B cell (primary cell): ENCODE measurements around the gene ZBED5. TPM values are rescaled to one million over a fixed set of nuclear protein-coding genes. Genes with fewer than 3 reads are reported as not detected.

ENCODE experiments used
- ATAC-seq: fragments of 200-7000 bp; cut with Tn5 transposase; one replicate; pipeline ENCODE4 v1.10.0; 2021; ENCODE audit warnings: low read depth, mild to moderate bottlenecking, moderate number of reproducible peaks, moderate library complexity
- CTCF ChIA-PET: fragments of 350-600 bp; sonication (Branson Sonifier 250); formaldehyde crosslinking; loops from one replicate; lab custom pipeline; 2021; ENCODE audit warnings: antibody characterized with exemption, inconsistent platforms; lab: Charles Lee
- POLR2A ChIA-PET: fragments of 350-600 bp; sonication (Branson Sonifier 250); formaldehyde crosslinking; loops from one replicate; lab custom pipeline; 2021; ENCODE audit warnings: antibody characterized with exemption; lab: Charles Lee
- DNase-seq: peaks from one replicate; pipeline ENCODE4 v3.0.0; 2013
- H2AFZ ChIP-seq: 2 replicates; pipeline ENCODE4 v1.6.1; 2012; ENCODE audit warnings: mild to moderate bottlenecking, low read depth, low read length; ENCODE audit not compliant: insufficient read depth, poor library complexity, severe bottlenecking
- H3K27ac ChIP-seq, 2 donors: 1 replicate in 1 of 2; 2 replicates in 1 of 2; pipeline ENCODE4 v1.5.1; 2012 to 2013; ENCODE audit warnings: low read length in 2 of 2, mild to moderate bottlenecking in 2 of 2, moderate library complexity in 1 of 2
- H3K27me3 ChIP-seq, 4 experiments: fragments of 200-600 bp in 1 of 4; sonication (generic) in 1 of 4; replicated peaks in 1 of 4; 1 replicate in 2 of 4; 2 replicates in 2 of 4; pipeline versions ENCODE4 v1.6.1 to v1.7.0; 2013 to 2016; ENCODE audit warnings: low read length in 3 of 4, mild to moderate bottlenecking in 2 of 4, mixed read lengths in 1 of 4, moderate library complexity in 1 of 4; ENCODE audit not compliant: insufficient read depth in 4 of 4, control insufficient read depth in 3 of 4; ENCODE audit errors: control extremely low read depth in 1 of 4
- H3K36me3 ChIP-seq, 2 experiments: replicated peaks in 1 of 2; 1 replicate in 1 of 2; 2 replicates in 1 of 2; pipeline versions ENCODE4 v1.6.1 to v1.7.1; 2013; ENCODE audit warnings: low read length in 1 of 2; ENCODE audit not compliant: insufficient read depth in 2 of 2, control insufficient read depth in 1 of 2; ENCODE audit errors: control extremely low read depth in 1 of 2, extremely low read depth in 1 of 2
- H3K4me1 ChIP-seq, 2 donors: fragments of 200-600 bp in 1 of 2; sonication (generic) in 1 of 2; 1 replicate in 1 of 2; 2 replicates in 1 of 2; pipeline versions ENCODE4 v1.5.1 to v1.6.1; 2013 to 2017; ENCODE audit warnings: low read length in 2 of 2; ENCODE audit not compliant: control insufficient read depth in 2 of 2, insufficient read depth in 2 of 2
- H3K4me2 ChIP-seq: replicated peaks from 2 replicates; pipeline ENCODE3; 2012; ENCODE audit warnings: mild to moderate bottlenecking, low read depth, low read length; ENCODE audit not compliant: poor library complexity, severe bottlenecking
- H3K4me3 ChIP-seq, 5 experiments: fragments of 200-600 bp in 1 of 5; sonication (generic) in 1 of 5; 1 replicate in 3 of 5; 2 replicates in 2 of 5; pipeline versions ENCODE4 v1.5.1 to v1.7.0; 2011 to 2016; ENCODE audit warnings: low read length in 4 of 5, mild to moderate bottlenecking in 4 of 5, low read depth in 2 of 5, control low read depth in 1 of 5, moderate library complexity in 1 of 5; ENCODE audit not compliant: insufficient read depth in 1 of 5; ENCODE audit errors: control extremely low read depth in 1 of 5, extremely low read depth in 1 of 5
- H3K79me2 ChIP-seq: fragments of 200-600 bp; sonication (generic); one replicate; pipeline ENCODE4 v1.6.0; 2016; ENCODE audit warnings: low read length; ENCODE audit not compliant: control insufficient read depth, insufficient read depth
- H3K9ac ChIP-seq: fragments of 200-600 bp; sonication (generic); 2 replicates; pipeline ENCODE4 v1.6.1; 2017; ENCODE audit warnings: mild to moderate bottlenecking, low read length, moderate library complexity
- H3K9me3 ChIP-seq, 3 donors: one replicate each; pipeline versions ENCODE4 v1.6.1 to v1.7.1; 2013; ENCODE audit warnings: low read length in 2 of 3; ENCODE audit not compliant: control insufficient read depth in 2 of 3, insufficient read depth in 1 of 3; ENCODE audit errors: control extremely low read depth in 1 of 3
- H4K20me1 ChIP-seq: 2 replicates; pipeline ENCODE4 v1.6.0; 2012; ENCODE audit warnings: mild to moderate bottlenecking, low read length; ENCODE audit not compliant: insufficient read depth, control insufficient read depth, poor library complexity, severe bottlenecking
- H3K27ac Mint-ChIP-seq: one replicate; pipeline ENCODE4 v1.8.0; 2021; ENCODE audit warnings: mixed read lengths
- H3K27me3 Mint-ChIP-seq: one replicate; pipeline ENCODE4 v1.8.0; 2021; ENCODE audit warnings: mixed read lengths
- H3K4me1 Mint-ChIP-seq: one replicate; pipeline ENCODE4 v1.8.0; 2021; ENCODE audit warnings: mixed read lengths
- H3K4me3 Mint-ChIP-seq: one replicate; pipeline ENCODE4 v1.8.0; 2021; ENCODE audit warnings: mixed read lengths
- H3K9me3 Mint-ChIP-seq: one replicate; pipeline ENCODE4 v1.8.0; 2022; ENCODE audit warnings: mixed read lengths; ENCODE audit not compliant: insufficient read depth
- CTCF ChIP-seq: fragments of 200-600 bp; IDR thresholded peaks from one replicate; pipeline ENCODE4 v1.8.0; 2022; ENCODE audit warnings: antibody characterized with exemption, mild to moderate bottlenecking
- EZH2 ChIP-seq: IDR thresholded peaks from 2 replicates; pipeline ENCODE4 v1.6.1; 2012; ENCODE audit warnings: borderline replicate concordance, low read depth, mild to moderate bottlenecking, moderate library complexity, low read length; ENCODE audit not compliant: insufficient read depth, poor library complexity, severe bottlenecking
- WGBS: methylation state at CpG from one replicate; pipeline ENCODE4 v1.1.5; 2013; ENCODE audit warnings: missing lambda C conversion rate; ENCODE audit not compliant: insufficient coverage; 5-methylcytosine and 5-hydroxymethylcytosine counted together
- intact Hi-C: fragments of 100-400 bp; cut with micrococcal nuclease; formaldehyde crosslinking; loops from one replicate; pipeline ENCODE4 v1.10.0; 2022
- polyA plus RNA-seq: library from polyadenylated mRNA; depleted of rRNA; stranded (reverse); fragments of >200 nt; gene quantifications from 2 replicates; pipeline ENCODE4 v1.2.3, GENCODE V29; 2012
- total RNA-seq, 2 donors: library from RNA; stranded (reverse); fragments of 120-200 nt in 1 of 2; gene quantifications; 1 replicate in 1 of 2; 2 replicates in 1 of 2; pipeline versions ENCODE4 v1.2.3 to v1.2.4, GENCODE V29; 2013 to 2022

ZBED5 gene
- total and polyA plus RNA-seq, 2 donors (not counting 1 experiment from before 2014, with no cell fraction given) = 66.6 to 178 TPM

DNA sequence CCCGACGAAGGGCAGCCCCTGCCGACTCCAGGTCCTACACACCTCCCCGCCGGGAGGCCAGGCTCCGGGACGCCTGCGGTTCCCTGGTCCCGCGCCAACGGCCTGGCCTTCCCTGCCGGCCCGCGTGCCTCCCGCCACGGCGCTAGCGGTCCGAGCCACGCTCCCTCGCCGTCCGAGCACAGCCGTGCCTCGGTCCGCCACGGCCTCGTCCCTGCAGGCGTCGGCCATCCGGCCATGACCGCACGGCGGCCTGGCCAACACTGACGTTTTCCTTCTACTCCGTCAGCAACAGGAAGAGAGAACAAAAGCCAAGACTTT, 49.7 kb downstream of the ZBED5 start:
- H3K27me3 ChIP-seq = no peaks in the 10 kb centered on the region
- peaks cover 6 to 39% of the 10 kb centered on the region in 2 experiments for H3K36me3 ChIP-seq
- Mint-ChIP-seq H3K4me3 (peak overlapping the region; percentile 99), H3K27ac (peak overlapping the region; percentile 99), H3K27me3 (no peaks in the 10 kb centered on the region), H3K4me1 (peaks cover 43% of the 10 kb centered on the region), H3K9me3 (no peaks in the 10 kb centered on the region)
- H2AFZ ChIP-seq = peak overlapping the region; percentile 99
- intact Hi-C loops = loop anchor here (1.0 to 5.0 kb wide), 7 partner anchors 15 to 1347 kb away; partner anchors contain the start of genes CTR9, RNF141, USP47 and ZBED5
- ChIA-PET CTCF (interaction anchor here (0.7 to 3.9 kb wide), 8 partner anchors 15 to 1035 kb away, joined by 3 to 27 read pairs (median 6); partner anchors contain the start of gene ZBED5), POLR2A (interaction anchor here (0.6 to 3.7 kb wide), 14 partner anchors 8 to 1347 kb away, joined by 3 to 147 read pairs (median 6); partner anchors contain the start of genes CTR9, USP47, ZBED5 and ZNF143)
- H3K9ac ChIP-seq = peak overlapping the region; percentile 98
- DNase-seq = no peak
- peak overlapping the region; percentile 89 to 97 (median 94) for H3K4me3 ChIP-seq
- WGBS = under 1% methylated on average over 36 of the region's 36 CpGs
- no peak for ATAC-seq
- peak overlapping the region; percentile 94 for H3K4me2 ChIP-seq
- no peak for TF ChIP-seq CTCF
- no peak for TF ChIP-seq EZH2
- H3K79me2 ChIP-seq = peaks cover 49% of the 10 kb centered on the region
- H4K20me1 ChIP-seq = peaks cover 24% of the 10 kb centered on the region
- no peaks in the 10 kb centered on the region for H3K9me3 ChIP-seq
- H3K4me1 ChIP-seq = peaks cover 24 to 26% of the 10 kb centered on the region in 2 donors
- peak overlapping the region; percentile 92 to 96 for H3K27ac ChIP-seq
